RCC 7860 (cell line): Measurements from ENCODE around the gene KIF2C.
"Not testable (repeated sequence)": the region's sequence is repeated elsewhere in the genome, so short reads cannot be mapped to it uniquely, and the experiment has no call there.

Source experiments
- DNase-seq: peaks from one replicate; pipeline ENCODE4 v3.0.0-alpha.2; 2015; ENCODE audit warnings: low spot score
- FAIRE-seq: peaks from 2 replicates; lab custom pipeline; 2012; peaks lifted over from hg19 to GRCh38; lab: Jason Lieb, UNC

Gene KIF2C

GRCh38 chr1:44718091-44718490, 21.5 kb upstream of the KIF2C start:
- no peak for FAIRE-seq
- DNase-seq, result no peak

GRCh38 chr1:44719318-44719717, 20.3 kb upstream of the KIF2C start:
- FAIRE-seq (no peak), DNase-seq (no peak)

GRCh38 chr1:44720281-44720680, 19.4 kb upstream of the KIF2C start:
- no peak for DNase-seq
- no peak for FAIRE-seq

- peak; percentile 90 for FAIRE-seq
Measured at GRCh38 chr1:44721485-44722361, 17.9 kb upstream of the KIF2C start.

GRCh38 chr1:44723064-44723463, 16.6 kb upstream of the KIF2C start:
- FAIRE-seq, result no peak
- no peak for DNase-seq

More at GRCh38 chr1:44721485-44722361, 17.9 kb upstream of the KIF2C start:
- DNase-seq, result peak; percentile 100

GRCh38 chr1:44723496-44724295, 15.9 kb upstream of the KIF2C start:
- DNase-seq, result no peak
- no peak for FAIRE-seq

- DNase-seq, result no peak
- FAIRE-seq, result no peak
Measured at GRCh38 chr1:44724296-44724954, 15.2 kb upstream of the KIF2C start.

- no peak for DNase-seq
- FAIRE-seq, result no peak
Measured at GRCh38 chr1:44724955-44725698, 14.5 kb upstream of the KIF2C start.

- DNase-seq, result peak; percentile 99
- no peak for FAIRE-seq
Measured at GRCh38 chr1:44730741-44731512, 8.7 kb upstream of the KIF2C start, which contains the start of gene RNU5D-1. TSS of gene RNU5D-1 (minus strand) at chr1:44731170.

GRCh38 chr1:44733365-44733764, 6.3 kb upstream of the KIF2C start:
- peak; percentile 78 for FAIRE-seq
- DNase-seq, result peak; percentile 78

- FAIRE-seq (no peak), DNase-seq (no peak)
Measured at GRCh38 chr1:44733784-44734183, 5.9 kb upstream of the KIF2C start.

- FAIRE-seq, result no peak
- no peak for DNase-seq
Measured at GRCh38 chr1:44735992-44736391, 3.6 kb upstream of the KIF2C start.

- FAIRE-seq, result not testable (repeated sequence)
- DNase-seq, result peak; percentile 23
Measured at GRCh38 chr1:44738953-44739306, 707 bp upstream of the KIF2C start.

- DNase-seq (no peak), FAIRE-seq (no peak)
Measured at GRCh38 chr1:44740179-44740617, 561 bp downstream of the KIF2C start.

GRCh38 chr1:44743211-44743610, 3.6 kb downstream of the KIF2C start:
- FAIRE-seq (no peak), DNase-seq (no peak)

- DNase-seq (no peak), FAIRE-seq (no peak)
Measured at GRCh38 chr1:44747878-44748277, 8.2 kb downstream of the KIF2C start.

- FAIRE-seq, result no peak
- no peak for DNase-seq
Measured at GRCh38 chr1:44757420-44757819, 17.8 kb downstream of the KIF2C start.

- DNase-seq (no peak), FAIRE-seq (no peak)
Measured at GRCh38 chr1:44759077-44759476, 19.4 kb downstream of the KIF2C start.

GRCh38 chr1:44760876-44761275, 21.2 kb downstream of the KIF2C start:
- FAIRE-seq (no peak), DNase-seq (no peak)

- FAIRE-seq, DNase-seq: not testable (repeated sequence)
Measured at GRCh38 chr1:44766421-44766820, 26.8 kb downstream of the KIF2C start.
